GM23248 (cell line): ENCODE results near the gene ZSWIM2. TPM values are rescaled to one million over a fixed set of nuclear protein-coding genes. Genes with fewer than 3 reads are reported as not detected.

ENCODE experiments used
- DNase-seq: peaks from one replicate; pipeline ENCODE4 v3.0.0-alpha.2; 2015
- H2AFZ ChIP-seq: fragments of 200-600 bp; sonication (generic); 2 replicates; pipeline ENCODE4 v1.6.1; 2016; ENCODE audit warnings: antibody characterized with exemption
- H3F3A ChIP-seq: fragments of 200-600 bp; sonication (generic); 2 replicates; pipeline ENCODE4 v1.6.1; 2016; ENCODE audit warnings: mild to moderate bottlenecking, antibody characterized with exemption, mixed run types; ENCODE audit not compliant: insufficient read depth
- H3K27ac ChIP-seq: fragments of 200-600 bp; sonication (generic); 2 replicates; pipeline ENCODE4 v1.5.1; 2016; ENCODE audit warnings: mild to moderate bottlenecking
- H3K27me3 ChIP-seq: fragments of 200-600 bp; sonication (generic); replicated peaks from 2 replicates; pipeline ENCODE4 v1.6.1; 2016; ENCODE audit warnings: mild to moderate bottlenecking; ENCODE audit not compliant: insufficient read depth
- H3K36me3 ChIP-seq: fragments of 200-600 bp; sonication (generic); 2 replicates; pipeline ENCODE4 v1.6.1; 2016; ENCODE audit warnings: low read depth, mild to moderate bottlenecking
- H3K4me1 ChIP-seq: fragments of 200-600 bp; sonication (generic); 2 replicates; pipeline ENCODE4 v1.6.1; 2016; ENCODE audit warnings: mild to moderate bottlenecking; ENCODE audit not compliant: insufficient read depth
- H3K4me2 ChIP-seq: fragments of 200-600 bp; sonication (generic); one replicate; pipeline ENCODE4 v1.6.1; 2016; ENCODE audit warnings: mild to moderate bottlenecking; ENCODE audit not compliant: unreplicated experiment
- H3K4me3 ChIP-seq: fragments of 200-600 bp; sonication (generic); 2 replicates; pipeline ENCODE4 v1.5.1; 2016; ENCODE audit warnings: mild to moderate bottlenecking
- H3K79me2 ChIP-seq: fragments of 200-600 bp; sonication (generic); 2 replicates; pipeline ENCODE4 v1.6.1; 2016; ENCODE audit warnings: mild to moderate bottlenecking; ENCODE audit not compliant: insufficient read depth
- H3K9ac ChIP-seq: fragments of 200-600 bp; sonication (generic); 2 replicates; pipeline ENCODE4 v1.6.1; 2016; ENCODE audit warnings: mild to moderate bottlenecking
- H3K9me2 ChIP-seq: fragments of 200-600 bp; sonication (generic); 2 replicates; pipeline ENCODE4 v1.6.1; 2016; ENCODE audit warnings: mixed run types, mild to moderate bottlenecking, moderate library complexity; ENCODE audit not compliant: insufficient read depth
- H3K9me3 ChIP-seq: fragments of 200-600 bp; sonication (generic); one replicate; pipeline ENCODE4 v1.6.1; 2017; ENCODE audit warnings: low read depth
- H4K20me1 ChIP-seq: fragments of 200-600 bp; sonication (generic); 2 replicates; pipeline ENCODE4 v1.6.0; 2016; ENCODE audit not compliant: insufficient read depth
- EZH2 ChIP-seq: fragments of 200-600 bp; sonication (generic); IDR thresholded peaks from 2 replicates; pipeline ENCODE4 v1.6.1; 2018; ENCODE audit warnings: antibody characterized with exemption, mild to moderate bottlenecking; ENCODE audit not compliant: insufficient read depth, poor library complexity, severe bottlenecking
- EZH2phosphoT487 ChIP-seq: fragments of 200-600 bp; sonication (generic); IDR thresholded peaks from 2 replicates; pipeline ENCODE4 v1.6.1; 2018; ENCODE audit warnings: antibody characterized with exemption, moderate library complexity, mild to moderate bottlenecking, low read depth; ENCODE audit not compliant: insufficient read depth
- WGBS, 2 experiments: methylation state at CpG; one replicate each; pipeline ENCODE4 v1.1.6; 2015 to 2017; ENCODE audit warnings: low lambda C conversion rate in 2 of 2, low coverage in 1 of 2; ENCODE audit errors: missing lambda C conversion rate in 2 of 2; 5-methylcytosine and 5-hydroxymethylcytosine counted together
- in situ Hi-C: fragments of 300-500 bp; cut with MboI; formaldehyde crosslinking; loops from 2 replicates; pipeline ENCODE4 v1.15.0; 2020
- polyA plus RNA-seq: library from polyadenylated mRNA; unstranded; fragments of >200 nt; fragmentation: Nextera tagmentation; extraction: Ambion mirVana; gene quantifications from 2 replicates; pipeline ENCODE4 v1.2.1, GENCODE V29; 2016
- total RNA-seq: library from RNA; depleted of rRNA; stranded (reverse); fragments of >200 nt; shearing (Covaris generic); gene quantifications from 2 replicates; pipeline ENCODE4 v1.2.3, GENCODE V29; 2014

The ZSWIM2 gene
- total and polyA plus RNA-seq, 2 experiments from 2014 or later = not detected

DNA sequence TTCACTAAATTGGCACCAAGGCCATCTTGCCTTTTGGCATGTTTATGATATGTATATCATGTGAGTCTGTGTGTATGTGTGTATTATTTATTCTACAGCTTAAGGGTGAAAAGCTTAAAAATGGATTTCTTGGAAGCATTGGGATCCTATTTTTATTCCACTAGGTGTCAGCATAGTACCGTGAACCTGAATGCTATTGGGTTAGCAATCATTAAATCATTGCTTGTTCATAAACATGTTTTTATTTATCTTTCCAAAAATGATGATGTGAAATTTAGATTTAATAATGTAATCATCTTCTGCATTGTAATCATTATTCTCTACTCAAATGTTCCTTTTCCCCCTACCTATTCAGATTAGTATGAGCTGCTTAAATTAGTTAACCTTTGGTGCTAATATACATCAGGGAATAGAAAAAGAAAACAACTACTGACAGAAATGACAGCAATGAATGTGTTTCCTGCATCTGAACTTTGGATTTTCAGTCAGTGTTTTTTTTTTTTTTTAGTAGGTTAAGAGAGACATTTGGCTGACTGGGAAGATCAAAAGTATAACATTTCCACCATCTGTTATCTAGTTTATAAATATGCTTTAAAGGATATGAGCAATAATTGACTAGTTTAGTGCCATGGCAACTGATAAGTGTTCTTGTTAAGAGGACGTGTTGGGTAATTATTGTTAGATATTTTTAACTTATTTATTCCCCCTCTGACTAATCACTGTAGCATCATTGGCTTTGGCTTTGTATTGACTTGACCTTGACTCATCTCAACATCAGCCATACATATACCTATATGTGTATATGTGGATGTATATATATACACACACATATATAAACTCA, 14.1 kb upstream of the ZSWIM2 start:
- peak; percentile 59 for DNase-seq
- 0 to 1% methylated on average over 2 of the region's 2 CpGs for WGBS, 2 experiments

DNA sequence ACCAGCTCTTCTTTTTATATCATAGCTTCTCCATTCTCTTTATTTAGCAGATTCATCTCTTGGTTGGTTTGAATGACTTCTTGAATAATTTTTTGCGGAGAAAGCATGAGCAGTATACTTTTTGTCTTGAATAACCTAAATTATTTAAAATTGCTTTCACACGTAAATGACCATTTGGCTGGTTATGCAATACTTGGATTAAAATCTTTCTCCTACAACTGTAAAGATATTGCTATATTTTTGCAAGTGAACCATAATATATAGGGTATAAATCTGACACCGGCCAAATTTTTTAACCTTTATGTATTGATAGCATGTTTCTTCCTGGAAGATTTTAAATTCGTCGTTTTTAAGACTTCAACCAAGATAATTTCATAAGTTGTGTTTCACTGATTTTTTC, 6.2 kb upstream of the ZSWIM2 start:
- Histone ChIP-seq H3K36me3 (no peaks in the 10 kb centered on the region), H3K4me3 (no peak overlapping the region), H4K20me1 (no peaks in the 10 kb centered on the region), H3K27me3 (no peaks in the 10 kb centered on the region), H3K9me2 (no peaks in the 10 kb centered on the region), H3K9me3 (no peaks in the 10 kb centered on the region), H2AFZ (no peak overlapping the region), H3K79me2 (no peaks in the 10 kb centered on the region), H3K27ac (no peak overlapping the region), H3K4me1 (0 out of 2 replicates have a peak, but pooled peaks cover 12% of the 10 kb centered on the region), H3K9ac (no peak overlapping the region), H3F3A (peaks cover 4% of the 10 kb centered on the region; the same call in 1 of the 2 replicates), H3K4me2 (no peak overlapping the region)
- in situ Hi-C loops = no loop called here
- TF ChIP-seq EZH2 (no peak), EZH2phosphoT487 (no peak)
- no peak for DNase-seq
- 91 to 96% methylated on average over 5 of the region's 5 CpGs for WGBS, 2 experiments

More for the DNA sequence above, 14.1 kb upstream of the ZSWIM2 start:
- no peak overlapping the region for H3K9ac ChIP-seq
- no peaks in the 10 kb centered on the region for H3K4me1 ChIP-seq
- in situ Hi-C loops = loop anchor here (10.0 kb wide), 1 partner anchor 582 kb away; the partner anchor contains the start of gene CALCRL
- no peaks in the 10 kb centered on the region for H3K27me3 ChIP-seq
- H3F3A ChIP-seq = peaks cover 11% of the 10 kb centered on the region; the same call in 1 of the 2 replicates
- H3K27ac ChIP-seq = no peak overlapping the region
- no peaks in the 10 kb centered on the region for H3K79me2 ChIP-seq
- H3K9me2 ChIP-seq = no peaks in the 10 kb centered on the region
- TF ChIP-seq EZH2phosphoT487 (no peak), EZH2 (no peak)
- no peak overlapping the region for H2AFZ ChIP-seq
- H3K36me3 ChIP-seq = no peaks in the 10 kb centered on the region
- no peak overlapping the region for H3K4me2 ChIP-seq
- no peaks in the 10 kb centered on the region for H4K20me1 ChIP-seq
- H3K9me3 ChIP-seq = no peaks in the 10 kb centered on the region
- H3K4me3 ChIP-seq = no peak overlapping the region

DNA sequence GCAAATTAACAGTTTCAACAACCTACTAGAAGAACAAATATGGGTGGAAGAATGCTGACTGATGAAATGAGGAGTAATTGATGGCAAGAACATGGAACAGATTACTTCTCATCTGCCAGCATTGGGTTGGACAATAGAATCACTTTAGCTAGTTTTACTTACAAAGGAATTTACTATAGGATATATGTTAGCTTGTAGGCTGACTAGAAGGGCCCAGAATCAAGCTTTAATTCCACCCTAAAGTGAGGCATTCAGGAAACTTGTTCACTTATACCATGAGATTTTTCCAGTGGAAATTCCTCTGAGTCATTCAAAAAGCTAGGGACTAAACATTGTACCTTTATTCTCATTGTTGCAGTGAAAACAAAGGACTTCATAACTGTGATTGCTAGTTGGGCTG, 5.0 kb upstream of the ZSWIM2 start:
- peak overlapping the region; percentile 2; the same call in 1 of the 2 replicates for H2AFZ ChIP-seq
- no peak overlapping the region; the same call in 1 of the 2 replicates for H3K27ac ChIP-seq
- H3K9me3 ChIP-seq = no peaks in the 10 kb centered on the region

DNA sequence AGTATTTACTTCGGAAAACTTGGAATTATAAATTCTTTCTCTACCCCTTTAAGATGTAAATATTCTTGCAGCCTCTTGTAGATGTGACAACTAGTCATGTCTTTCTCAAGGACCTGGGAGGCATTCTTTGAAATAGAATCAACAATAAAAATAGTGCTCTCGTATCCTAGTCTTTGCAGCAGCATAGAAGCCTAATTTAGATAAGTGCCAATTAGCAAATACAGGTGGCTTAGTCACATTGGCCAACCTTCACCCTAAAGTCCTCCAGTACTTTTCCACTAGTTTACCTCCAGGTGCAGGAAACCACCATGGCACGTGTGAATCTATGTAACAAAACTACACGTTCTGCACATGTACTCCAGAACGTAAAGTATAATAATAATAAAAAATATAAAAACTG, 3.5 kb upstream of the ZSWIM2 start:
- TF ChIP-seq EZH2 (no peak), EZH2phosphoT487 (no peak)

More for the DNA sequence above, 5.0 kb upstream of the ZSWIM2 start:
- Histone ChIP-seq H3K27me3 (no peaks in the 10 kb centered on the region), H3K4me1 (0 out of 2 replicates have a peak, but pooled peaks cover 12% of the 10 kb centered on the region), H3K79me2 (no peaks in the 10 kb centered on the region), H3K4me2 (no peak overlapping the region), H3K9me2 (no peaks in the 10 kb centered on the region), H3F3A (peaks cover 8% of the 10 kb centered on the region), H3K4me3 (no peak overlapping the region), H3K36me3 (no peaks in the 10 kb centered on the region), H4K20me1 (no peaks in the 10 kb centered on the region), H3K9ac (no peak overlapping the region)
- DNase-seq = peak; percentile 55
- TF ChIP-seq EZH2 = no peak
- TF ChIP-seq EZH2phosphoT487 = no peak
- in situ Hi-C loops = no loop called here

More for the DNA sequence above, 3.5 kb upstream of the ZSWIM2 start:
- H3K4me1 ChIP-seq = peaks cover 12% of the 10 kb centered on the region; the same call in 1 of the 2 replicates
- in situ Hi-C loops = no loop called here
- DNase-seq = no peak
- H3K27ac ChIP-seq = no peak overlapping the region
- H2AFZ ChIP-seq = no peak overlapping the region
- no peaks in the 10 kb centered on the region for H3K36me3 ChIP-seq
- no peaks in the 10 kb centered on the region for H3K9me2 ChIP-seq
- no peaks in the 10 kb centered on the region for H3K9me3 ChIP-seq
- H3F3A ChIP-seq = peaks cover 18% of the 10 kb centered on the region
- no peak overlapping the region for H3K4me3 ChIP-seq
- no peaks in the 10 kb centered on the region for H4K20me1 ChIP-seq
- 91 to 93% methylated on average over 5 of the region's 5 CpGs for WGBS, 2 experiments
- no peaks in the 10 kb centered on the region for H3K27me3 ChIP-seq
- H3K9ac ChIP-seq = no peak overlapping the region
- no peak overlapping the region for H3K4me2 ChIP-seq
- H3K79me2 ChIP-seq = no peaks in the 10 kb centered on the region
